IMR-90 (cell line): Measurements from ENCODE around the gene TFAP2A.

Experiments used
- BHLHE40 ChIP-seq: fragments of 150-350 bp; IDR thresholded peaks from 2 replicates; pipeline ENCODE4 v1.6.1; 2016; ENCODE audit warnings: mild to moderate bottlenecking, low read depth, low read length
- CTCF ChIP-seq: conservative IDR thresholded peaks from 2 replicates; pipeline ENCODE4 v1.5.1; 2012; ENCODE audit warnings: mild to moderate bottlenecking, low read depth, low read length, improper control_type of control experiment
- MAFK ChIP-seq: IDR thresholded peaks from 2 replicates; pipeline ENCODE4 v1.6.1; 2012; ENCODE audit warnings: low read depth, low read length, improper control_type of control experiment
- MXI1 ChIP-seq: IDR thresholded peaks from 2 replicates; pipeline ENCODE4 v1.6.1; 2012; ENCODE audit warnings: low read depth, mild to moderate bottlenecking, low read length, moderate library complexity, borderline replicate concordance
- POLR2A ChIP-seq: IDR thresholded peaks from 2 replicates; pipeline ENCODE4 v1.6.1; 2012; ENCODE audit warnings: mild to moderate bottlenecking, low read depth, low read length
- RAD21 ChIP-seq: IDR thresholded peaks from 2 replicates; pipeline ENCODE4 v1.6.1; 2012; ENCODE audit warnings: low read length, improper control_type of control experiment
- RFX5 ChIP-seq: IDR thresholded peaks from 2 replicates; pipeline ENCODE4 v1.8.0; 2012; ENCODE audit warnings: low read depth, mild to moderate bottlenecking, low read length, moderate library complexity
- SMC3 ChIP-seq: fragments of 150-350 bp; IDR thresholded peaks from 2 replicates; pipeline ENCODE4 v1.6.1; 2016; ENCODE audit warnings: low read depth, mild to moderate bottlenecking, antibody characterized with exemption, low read length, moderate library complexity
- USF2 ChIP-seq: fragments of 150-350 bp; IDR thresholded peaks from 2 replicates; pipeline ENCODE4 v1.6.1; 2017; ENCODE audit warnings: mild to moderate bottlenecking, antibody characterized with exemption, low read length, low read depth

GRCh38 chr6:10381133-10381829 is 33.6 kb downstream of the TFAP2A start:
- TF ChIP-seq CTCF (no peak), POLR2A (no peak), RAD21 (no peak), MAFK (no peak), USF2 (no peak), RFX5 (no peak), SMC3 (no peak), BHLHE40 (no peak), MXI1 (no peak)
